ENCODE measurements around the gene PPIF. TPM values are rescaled to one million over a fixed set of nuclear protein-coding genes. Genes with fewer than 3 reads are reported as not detected.
A peak's percentile ranks its signal among the peaks of the same experiment; 100 is the strongest.

Gene PPIF
- total and polyA plus RNA-seq, 2 experiments from 2014 or later: 86.6 to 143 TPM

DNA sequence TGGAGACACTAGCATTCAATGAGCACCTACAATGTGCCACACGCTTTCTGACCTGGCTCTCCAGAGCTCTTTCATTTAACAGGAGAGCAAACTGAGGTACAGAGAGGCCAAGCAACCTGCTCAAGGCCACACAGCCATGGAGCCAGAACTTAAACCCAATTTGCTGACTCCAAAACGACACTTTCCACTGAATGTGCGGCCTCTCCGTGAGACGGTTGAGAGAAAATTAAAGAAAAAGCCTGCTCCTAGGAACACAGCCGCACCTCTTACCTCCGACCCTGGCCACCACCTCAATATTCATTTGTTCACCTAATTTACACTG, 55.3 kb downstream of the PPIF start:
- peak overlapping the region; percentile 92 for H3K27ac ChIP-seq
- peaks cover 3% of the 10 kb centered on the region for H3K36me3 ChIP-seq
- no peak for DNase-seq (ENCODE audit: low read depth in 1 of 2, low spot score in 1 of 2)
- no peaks in the 10 kb centered on the region for H3K9me3 ChIP-seq (ENCODE audit: low read depth)
- H3K4me3 ChIP-seq: no peak overlapping the region
- TF ChIP-seq, protein P1, sequence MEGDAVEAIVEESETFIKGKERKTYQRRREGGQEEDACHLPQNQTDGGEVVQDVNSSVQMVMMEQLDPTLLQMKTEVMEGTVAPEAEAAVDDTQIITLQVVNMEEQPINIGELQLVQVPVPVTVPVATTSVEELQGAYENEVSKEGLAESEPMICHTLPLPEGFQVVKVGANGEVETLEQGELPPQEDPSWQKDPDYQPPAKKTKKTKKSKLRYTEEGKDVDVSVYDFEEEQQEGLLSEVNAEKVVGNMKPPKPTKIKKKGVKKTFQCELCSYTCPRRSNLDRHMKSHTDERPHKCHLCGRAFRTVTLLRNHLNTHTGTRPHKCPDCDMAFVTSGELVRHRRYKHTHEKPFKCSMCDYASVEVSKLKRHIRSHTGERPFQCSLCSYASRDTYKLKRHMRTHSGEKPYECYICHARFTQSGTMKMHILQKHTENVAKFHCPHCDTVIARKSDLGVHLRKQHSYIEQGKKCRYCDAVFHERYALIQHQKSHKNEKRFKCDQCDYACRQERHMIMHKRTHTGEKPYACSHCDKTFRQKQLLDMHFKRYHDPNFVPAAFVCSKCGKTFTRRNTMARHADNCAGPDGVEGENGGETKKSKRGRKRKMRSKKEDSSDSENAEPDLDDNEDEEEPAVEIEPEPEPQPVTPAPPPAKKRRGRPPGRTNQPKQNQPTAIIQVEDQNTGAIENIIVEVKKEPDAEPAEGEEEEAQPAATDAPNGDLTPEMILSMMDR (IDR thresholded peaks at IDR 0.05; ENCODE audit: low read depth, low read length): no peak
- peaks cover 81% of the 10 kb centered on the region for H3K4me1 ChIP-seq (ENCODE audit: low read depth)
- no peaks in the 10 kb centered on the region for H3K27me3 ChIP-seq

DNA sequence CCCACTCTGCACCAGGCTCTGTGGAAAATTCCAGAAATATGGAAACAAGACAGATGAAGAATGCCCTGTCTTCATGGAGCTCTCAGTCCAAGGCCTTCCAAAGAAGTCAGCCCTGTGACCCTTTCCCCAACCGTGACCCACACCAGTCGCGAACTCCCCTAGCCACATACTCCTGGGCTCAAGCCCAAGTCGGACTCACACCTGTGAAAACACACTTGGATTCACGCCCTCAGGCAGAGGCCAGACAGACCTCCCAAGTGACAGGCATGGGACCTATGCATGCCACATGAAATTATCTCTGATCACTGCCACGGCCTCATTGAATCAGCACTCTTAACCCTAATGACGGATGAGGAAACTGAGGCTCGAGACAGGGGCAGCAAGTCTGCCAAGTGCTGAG, 55.7 kb downstream of the PPIF start:
- Histone ChIP-seq H3K36me3 (peaks cover 3% of the 10 kb centered on the region), H3K9me3 (ENCODE audit: low read depth) (no peaks in the 10 kb centered on the region), H3K4me1 (ENCODE audit: low read depth) (peaks cover 80% of the 10 kb centered on the region), H3K4me3 (no peak overlapping the region), H3K27me3 (no peaks in the 10 kb centered on the region), H3K27ac (peak overlapping the region; percentile 92)
- TF ChIP-seq, protein P1 (IDR thresholded peaks at IDR 0.05; ENCODE audit: low read depth, low read length): no peak
- no peak for DNase-seq (ENCODE audit: low read depth in 1 of 2, low spot score in 1 of 2)

DNA sequence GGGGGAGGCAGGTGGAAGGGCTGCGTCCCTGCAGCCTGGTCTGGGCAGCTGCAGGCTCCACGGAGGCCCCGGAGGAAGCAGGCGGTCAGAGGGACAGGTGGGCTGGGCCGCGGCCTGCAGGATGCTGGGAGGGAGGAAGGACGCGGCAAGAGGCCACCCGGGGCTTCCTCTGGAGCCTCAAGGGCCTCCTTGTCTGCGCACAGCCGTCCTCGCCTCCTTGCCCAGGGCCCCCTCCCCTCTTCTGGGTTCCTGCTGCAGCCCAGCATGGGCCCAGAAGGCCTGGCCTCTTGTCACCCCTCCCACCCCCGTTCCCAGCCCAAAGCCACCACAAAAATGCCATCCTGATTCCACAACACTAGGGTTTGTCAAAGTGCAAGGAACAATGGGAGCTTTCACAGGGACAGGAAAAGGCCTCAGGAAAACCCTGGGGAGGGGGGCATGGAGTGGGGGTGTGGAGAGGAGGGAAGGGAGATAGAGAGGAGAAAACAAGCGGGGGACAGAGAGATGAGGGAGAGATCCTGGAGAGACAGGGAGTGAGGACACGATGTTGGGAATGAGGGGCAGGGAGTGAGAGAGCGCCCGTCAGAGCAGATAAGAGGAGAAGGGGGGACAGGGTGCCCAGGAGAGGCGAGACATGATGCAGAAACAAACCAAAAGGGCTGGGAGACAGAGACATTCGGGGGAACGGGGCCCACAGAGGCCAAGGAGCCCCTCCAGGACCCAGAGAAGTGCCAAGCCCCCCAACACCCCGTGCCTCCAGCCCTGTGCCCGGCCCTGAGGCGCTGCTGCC, 56.4 kb downstream of the PPIF start:
- no peaks in the 10 kb centered on the region for H3K36me3 ChIP-seq
- H3K9me3 ChIP-seq (ENCODE audit: low read depth): no peaks in the 10 kb centered on the region
- no peak overlapping the region for H3K4me3 ChIP-seq
- H3K27ac ChIP-seq: peak overlapping the region; percentile 92
- H3K4me1 ChIP-seq (ENCODE audit: low read depth): peaks cover 74% of the 10 kb centered on the region
- H3K27me3 ChIP-seq: no peaks in the 10 kb centered on the region
- peak in 1 of 2 donors; percentile 91 for DNase-seq (ENCODE audit: low read depth in 1 of 2, low spot score in 1 of 2)
- TF ChIP-seq, protein P1 (IDR thresholded peaks at IDR 0.05; ENCODE audit: low read depth, low read length): no peak

DNA sequence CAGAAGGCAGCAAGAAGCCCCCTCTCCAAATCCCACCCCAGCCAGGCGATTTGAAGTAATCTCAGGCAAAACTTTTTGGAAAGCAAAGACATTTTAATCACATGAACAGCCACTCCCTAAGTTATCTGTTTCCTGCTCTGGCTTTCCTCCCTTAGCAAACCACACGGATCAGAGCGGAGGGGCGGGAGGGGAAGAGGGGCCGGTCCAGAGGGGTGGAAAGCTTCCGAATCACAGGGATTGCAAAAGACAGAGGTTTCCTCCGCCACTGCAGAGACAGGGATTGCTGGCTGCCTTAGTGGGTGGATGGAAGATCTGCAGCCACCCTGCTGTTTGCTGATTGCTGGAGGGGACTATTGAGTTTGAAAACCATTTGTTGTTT, 57.0 kb downstream of the PPIF start:
- DNase-seq (ENCODE audit: low read depth in 1 of 2, low spot score in 1 of 2): peak; percentile 43 to 98
- TF ChIP-seq, protein P1 (IDR thresholded peaks at IDR 0.05; ENCODE audit: low read depth, low read length): no peak
- H3K27ac ChIP-seq: peak overlapping the region; percentile 92
- H3K27me3 ChIP-seq: no peaks in the 10 kb centered on the region
- H3K36me3 ChIP-seq: no peaks in the 10 kb centered on the region
- H3K4me1 ChIP-seq (ENCODE audit: low read depth): peaks cover 68% of the 10 kb centered on the region
- no peaks in the 10 kb centered on the region for H3K9me3 ChIP-seq (ENCODE audit: low read depth)
- H3K4me3 ChIP-seq: no peak overlapping the region

DNA sequence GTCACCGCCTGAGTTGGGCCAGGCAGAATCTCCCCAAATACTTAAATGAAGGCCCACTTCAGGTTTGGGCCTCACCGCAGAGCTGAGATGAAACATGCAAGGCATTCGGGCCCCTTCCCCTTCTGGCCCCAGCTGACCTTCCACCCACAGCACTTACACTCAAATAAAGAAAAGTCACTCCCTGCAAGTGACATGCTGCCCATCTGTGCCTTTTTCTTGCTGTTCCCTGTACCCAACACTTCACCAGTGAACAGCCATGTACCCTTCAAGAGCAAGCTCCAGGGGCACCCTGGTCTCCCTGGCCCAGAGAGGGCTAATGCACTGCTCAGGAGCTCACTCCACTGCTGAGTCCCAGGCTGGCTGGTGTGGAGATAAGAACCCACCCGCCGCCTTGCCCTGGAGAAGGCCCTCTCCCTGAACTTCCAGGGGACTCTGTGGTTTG, 57.4 kb downstream of the PPIF start:
- no peak overlapping the region for H3K4me3 ChIP-seq
- TF ChIP-seq, protein P1 (IDR thresholded peaks at IDR 0.05; ENCODE audit: low read depth, low read length): no peak
- peak overlapping the region; percentile 92 for H3K27ac ChIP-seq
- DNase-seq (ENCODE audit: low read depth in 1 of 2, low spot score in 1 of 2): no peak
- H3K27me3 ChIP-seq: no peaks in the 10 kb centered on the region
- no peaks in the 10 kb centered on the region for H3K9me3 ChIP-seq (ENCODE audit: low read depth)
- peaks cover 67% of the 10 kb centered on the region for H3K4me1 ChIP-seq (ENCODE audit: low read depth)
- no peaks in the 10 kb centered on the region for H3K36me3 ChIP-seq

Other genes with a start within 250 kb of the PPIF start
- 56.5 and 58.0 TPM in 2 replicates for gene ZCCHC24, start 98.2 kb downstream of the PPIF start, total RNA-seq
- gene ZCCHC24, start 98.2 kb downstream of the PPIF start, polyA plus RNA-seq: 65.4 and 81.5 TPM in 2 replicates
- gene EIF5AL1, start 165.1 kb downstream of the PPIF start, total RNA-seq: 0.27 and 0.46 TPM in 2 replicates
- 1.5 and 1.9 TPM in 2 replicates for gene EIF5AL1, start 165.1 kb downstream of the PPIF start, polyA plus RNA-seq
- 0.45 TPM in 1 of 2 replicates, not detected in the other for gene SFTPA2, start 212.9 kb downstream of the PPIF start, total RNA-seq
- gene SFTPA2, start 212.9 kb downstream of the PPIF start, polyA plus RNA-seq: not detected in 2 replicates

Measured in cardiac muscle cell (in vitro differentiated cells and primary cell).